Endometrial microvascular endothelial cells (primary cell): Measurements from ENCODE around the gene DCTN1. TPM values are rescaled to one million over a fixed set of nuclear protein-coding genes. Genes with fewer than 3 reads are reported as not detected.

ENCODE experiments used
- in situ Hi-C: cut with HindIII; loops from 2 replicates; pipeline ENCODE4 v1.10.0; 2017; ENCODE audit warnings: low sequenced_read_pairs, low pct_unique_long_range_greater_than_20kb; ENCODE audit errors: inconsistent ontology term
- total RNA-seq: library from RNA; depleted of rRNA; stranded (reverse); fragments of >200 nt; gene quantifications from one replicate; pipeline ENCODE4 v1.2.3, GENCODE V29; 2015; ENCODE audit errors: inconsistent ontology term

The DCTN1 gene
- total RNA-seq, 1 donor from 2014 or later, result 121 TPM

DNA sequence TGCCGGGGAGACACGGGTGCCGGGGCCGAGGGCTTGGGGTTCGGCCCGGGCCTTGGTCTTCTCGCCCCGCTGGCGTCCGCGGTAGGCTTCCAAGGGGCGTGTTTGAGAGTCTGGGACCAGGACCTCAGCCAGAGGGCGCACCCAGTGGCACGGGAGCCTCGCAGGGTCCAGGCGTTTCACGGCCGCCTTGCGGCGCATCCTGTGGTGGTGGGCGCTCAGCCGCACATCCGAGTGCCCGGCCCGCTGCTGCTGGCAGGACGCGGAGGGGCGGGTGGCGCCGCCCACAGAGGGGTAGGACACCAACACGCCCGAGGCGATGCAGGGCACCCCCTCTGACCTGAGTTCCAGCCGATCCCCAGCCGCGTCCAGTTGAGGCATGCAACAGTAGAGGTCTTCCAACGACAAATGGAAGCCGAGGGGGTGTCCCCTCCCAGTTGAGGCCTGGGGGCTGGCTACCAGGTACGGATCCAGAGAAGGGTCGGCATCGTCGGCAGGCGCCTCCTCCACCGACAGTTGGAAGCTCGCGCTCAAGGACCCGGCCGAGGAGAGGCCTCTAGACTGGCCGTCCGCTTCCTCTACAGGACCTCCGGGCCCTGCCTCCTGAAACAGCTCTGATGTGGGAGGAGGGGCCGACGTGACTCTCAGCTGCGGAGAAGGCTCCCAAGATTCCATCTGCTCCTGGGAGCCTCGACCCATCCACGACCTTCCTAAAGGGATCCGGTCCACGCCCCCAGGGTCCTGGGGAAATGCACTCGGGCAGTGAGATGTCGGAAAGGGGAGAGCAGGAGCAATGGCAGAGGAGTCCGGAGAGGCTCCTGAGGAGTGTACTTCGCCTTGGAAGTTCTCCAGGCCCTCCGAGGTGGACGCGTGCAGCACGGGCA lies 35.0 kb upstream of the DCTN1 start:
- in situ Hi-C loops, result no loop called here

DNA sequence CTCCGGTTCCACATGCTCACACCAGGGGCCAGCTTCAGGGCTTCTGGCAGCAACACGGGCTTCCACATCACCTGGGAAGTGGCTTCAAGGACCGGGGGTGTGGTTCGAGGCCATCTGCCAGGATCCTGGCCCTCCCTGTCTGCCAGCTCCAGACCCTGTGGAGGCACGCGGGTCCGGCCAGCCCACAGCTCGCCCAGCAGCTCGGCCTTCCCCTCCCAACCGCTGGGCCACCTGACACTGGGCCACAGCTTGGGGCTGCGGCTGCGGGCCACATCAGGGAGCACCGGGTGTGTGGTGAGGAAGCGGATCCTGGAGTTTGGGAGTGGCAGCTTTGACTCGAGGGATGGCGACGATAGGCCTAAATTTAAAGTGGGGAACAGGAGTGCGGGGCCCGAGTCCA lies 34.3 kb upstream of the DCTN1 start:
- in situ Hi-C loops, result no loop called here

DNA sequence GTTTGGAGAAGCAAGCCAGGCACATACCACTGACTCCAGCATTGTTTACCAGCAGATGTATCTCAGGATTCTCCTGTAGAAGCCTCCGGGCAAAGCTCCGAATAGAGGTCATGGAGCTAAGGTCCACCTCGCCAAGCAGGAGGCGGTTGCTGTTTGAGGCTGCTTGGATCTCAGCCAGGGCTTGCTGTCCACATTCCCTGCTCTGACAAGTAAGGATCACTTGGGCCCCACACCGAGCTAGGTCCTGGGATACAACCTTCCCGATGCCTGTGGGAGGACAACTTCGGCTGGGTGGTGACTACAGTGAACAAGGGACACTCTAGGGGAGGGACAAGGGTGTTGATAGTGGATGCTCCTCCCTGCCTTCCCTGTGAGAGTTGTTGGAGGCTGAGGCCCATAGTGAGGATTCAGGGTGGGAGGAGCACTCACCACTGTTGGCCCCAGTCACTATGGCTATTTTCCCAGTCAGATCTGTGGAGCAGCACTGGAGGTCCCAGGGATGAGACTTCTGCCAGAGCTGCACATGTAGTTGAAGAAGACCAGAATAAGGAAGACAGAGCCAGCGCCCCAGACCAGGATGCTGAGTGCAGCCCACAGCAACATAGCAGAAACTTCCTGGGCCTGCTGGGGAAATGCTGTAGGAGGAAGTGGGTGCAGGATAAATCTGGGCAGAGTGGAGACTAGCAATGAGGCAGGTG lies 33.0 kb upstream of the DCTN1 start:
- in situ Hi-C loops, result no loop called here

DNA sequence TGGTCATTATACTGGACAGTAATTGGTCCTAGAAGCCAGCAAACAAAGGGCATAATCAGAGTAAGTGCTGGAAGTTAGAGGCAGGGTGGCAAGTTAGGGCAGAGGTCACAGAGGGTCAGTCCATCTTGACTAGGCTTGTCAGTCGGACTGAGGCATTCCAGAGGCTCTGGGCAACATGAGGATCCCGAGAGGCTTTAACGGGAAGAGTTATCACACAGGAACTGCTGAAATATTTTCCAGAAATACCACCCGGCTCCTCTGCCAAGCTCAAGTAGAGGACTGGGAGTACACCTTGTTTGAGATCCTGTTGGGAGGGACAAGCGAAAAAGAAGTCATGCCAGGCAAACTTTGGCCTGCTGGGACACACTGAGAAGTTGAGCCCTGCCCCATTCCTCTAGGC lies 27.6 kb upstream of the DCTN1 start:
- in situ Hi-C loops, result no loop called here

DNA sequence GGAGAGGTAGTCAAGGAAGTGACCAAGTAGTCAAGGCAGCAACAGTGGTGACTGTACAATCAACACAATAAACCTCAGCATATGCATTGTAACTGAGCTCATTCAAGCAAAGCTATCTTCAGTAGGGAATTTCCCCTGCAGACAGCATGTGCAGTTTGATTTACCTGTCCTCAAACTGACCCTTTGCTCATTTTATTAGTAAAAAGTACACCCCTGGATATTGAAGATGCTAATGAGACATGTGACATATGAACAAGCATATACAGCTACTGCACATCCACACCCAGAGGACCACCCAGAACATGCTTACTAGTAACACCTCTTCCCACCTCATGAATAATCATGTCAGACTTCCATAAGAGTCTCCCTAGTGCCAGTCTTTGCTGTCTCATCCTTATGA lies 25.9 kb upstream of the DCTN1 start:
- in situ Hi-C loops, result no loop called here

DNA sequence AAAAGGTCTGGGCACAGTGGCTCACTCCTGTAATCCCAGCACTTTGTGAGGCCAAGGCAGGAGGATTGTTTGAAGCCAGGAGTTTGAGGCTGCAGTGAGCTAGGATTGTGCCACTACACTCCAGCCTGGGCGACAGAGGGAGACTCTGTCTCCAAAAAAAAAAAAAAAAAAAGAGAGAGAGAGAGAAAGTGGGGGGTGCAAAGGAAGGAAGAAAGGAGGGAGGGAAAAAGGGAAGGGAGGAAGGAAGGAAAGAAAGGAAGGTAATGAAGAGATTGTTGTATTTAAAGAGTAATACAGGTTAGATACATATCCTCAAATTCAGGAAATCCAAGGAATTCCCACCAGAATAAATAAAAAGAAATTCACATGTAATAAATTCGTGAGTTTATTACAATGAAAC lies 21.8 kb upstream of the DCTN1 start:
- in situ Hi-C loops, result no loop called here

DNA sequence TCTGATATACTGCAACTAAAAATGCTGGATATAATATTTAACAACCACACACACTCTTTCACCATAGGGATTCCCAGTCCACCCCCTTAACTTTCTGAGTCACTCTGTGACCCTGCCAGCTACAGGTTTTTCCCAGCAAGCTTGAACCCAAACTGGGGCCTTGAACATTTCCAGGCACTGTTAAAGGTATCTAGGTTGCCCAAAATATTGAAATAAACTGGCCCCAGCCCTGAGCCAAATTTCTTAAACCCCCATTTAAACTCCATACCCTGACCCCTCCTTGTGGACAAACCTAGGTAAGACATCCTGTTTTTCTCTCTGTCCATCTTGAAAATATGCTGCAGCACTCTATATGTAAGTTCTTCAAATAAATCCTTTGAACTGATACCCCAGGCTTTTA lies 19.7 kb upstream of the DCTN1 start:
- in situ Hi-C loops, result no loop called here

DNA sequence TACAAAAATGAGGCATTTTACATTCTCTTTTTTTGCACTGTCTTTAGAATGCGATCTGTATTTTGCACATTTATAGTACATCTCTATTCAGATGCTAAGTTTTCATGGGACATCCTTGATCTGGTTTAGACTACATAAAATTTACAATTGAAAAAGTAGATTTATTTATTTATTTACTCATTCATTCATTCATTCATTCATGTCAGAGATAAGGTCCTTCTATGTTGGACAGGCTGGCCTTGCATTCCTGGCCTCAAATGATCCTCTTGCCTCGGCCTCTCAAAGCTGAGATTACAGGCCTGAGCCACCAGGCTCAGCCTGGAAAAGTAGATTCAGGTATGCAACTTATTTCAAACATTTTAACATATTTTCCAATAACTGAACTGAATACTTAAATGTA lies 16.0 kb upstream of the DCTN1 start:
- in situ Hi-C loops, result no loop called here

DNA sequence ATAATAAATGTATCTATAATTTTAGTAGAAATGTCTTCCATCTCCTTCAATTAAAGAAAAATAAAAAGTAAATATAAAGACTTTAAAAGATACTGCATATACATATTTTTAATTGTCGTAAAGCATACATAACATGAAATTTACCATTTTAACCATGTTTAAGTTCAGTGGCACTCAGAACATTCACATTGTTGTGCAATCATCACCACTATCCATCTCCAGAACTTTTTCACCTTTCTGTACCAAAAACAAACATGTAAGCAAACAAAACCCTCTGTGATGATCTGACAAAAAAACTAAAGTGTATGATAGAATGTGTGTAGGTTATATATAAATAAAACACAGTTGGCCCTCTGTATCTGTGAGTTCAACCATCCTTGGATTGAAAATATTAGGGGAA lies 13.4 kb upstream of the DCTN1 start:
- in situ Hi-C loops, result no loop called here

DNA sequence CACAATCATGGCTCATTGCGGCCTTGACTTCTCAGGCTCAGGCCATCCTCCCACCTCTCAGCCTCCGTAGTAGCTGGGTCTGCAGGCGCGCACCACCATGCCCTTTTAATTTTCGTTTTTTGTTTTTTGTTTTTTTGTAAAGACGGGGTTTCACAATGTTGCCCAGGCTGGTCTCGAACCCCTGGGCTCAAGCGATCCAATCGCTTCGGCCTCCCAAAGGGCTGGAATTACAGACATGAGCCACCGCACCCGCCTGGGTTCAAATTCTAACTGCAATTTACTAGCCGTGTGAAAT lies 12.3 kb upstream of the DCTN1 start:
- in situ Hi-C loops, result no loop called here

DNA sequence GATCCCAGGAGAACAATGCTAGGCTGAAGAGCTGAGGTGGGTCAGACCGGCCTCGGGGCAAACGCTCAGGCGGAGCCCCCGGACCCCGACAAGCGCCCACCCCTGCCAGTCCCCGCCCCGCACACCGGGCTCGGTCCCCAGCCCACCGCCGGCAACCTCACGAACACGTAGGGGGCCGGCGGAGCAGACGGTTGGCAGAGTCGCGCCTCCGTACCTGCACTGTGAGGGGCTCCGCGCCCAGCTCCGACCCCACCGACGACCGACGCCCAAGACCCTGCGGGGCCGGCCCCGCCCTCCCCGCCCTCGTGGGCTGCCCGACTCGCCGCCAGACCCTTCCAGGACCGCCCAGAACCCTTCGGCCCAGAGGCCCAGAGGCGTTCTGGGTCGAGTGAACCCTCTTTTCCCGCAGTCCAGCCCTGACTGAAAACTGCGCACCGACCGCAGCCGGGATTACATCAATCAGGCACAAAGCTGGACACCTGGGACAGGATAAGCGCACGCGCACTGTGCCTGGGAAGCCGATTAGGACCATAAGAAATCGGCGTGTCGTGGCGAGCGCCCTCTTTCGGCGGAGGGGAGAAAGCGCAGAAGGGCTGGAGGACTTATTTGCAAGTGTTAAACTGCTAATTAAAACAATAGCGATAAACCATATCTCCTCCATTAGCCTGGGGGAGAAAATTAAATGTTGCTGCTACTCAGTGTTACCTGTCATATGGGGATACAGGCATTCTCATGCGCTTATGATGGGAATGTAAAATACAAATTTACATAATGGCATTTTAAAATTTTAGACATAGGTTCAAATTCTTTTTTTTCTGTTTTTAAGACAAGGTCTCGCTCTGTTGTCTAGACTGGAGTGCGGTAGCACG lies 11.7 kb upstream of the DCTN1 start:
- in situ Hi-C loops, result no loop called here

DNA sequence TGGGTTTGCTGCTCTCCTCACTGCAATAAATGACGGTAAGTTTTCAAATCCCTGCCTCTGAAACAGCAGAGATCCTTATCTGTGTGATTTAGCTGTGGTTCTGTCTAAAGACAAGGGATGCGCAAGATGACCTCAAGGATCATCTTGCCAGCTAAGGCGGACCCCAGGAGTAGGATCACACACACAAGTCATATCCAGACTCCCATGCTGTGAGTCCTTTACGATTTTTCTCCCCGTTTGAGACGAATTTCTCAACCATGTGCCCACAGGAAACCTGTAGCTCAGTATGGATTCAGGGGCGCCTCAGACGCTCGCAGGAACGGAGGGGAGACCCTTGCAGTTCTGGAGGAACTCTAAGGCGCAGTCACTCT lies 11.1 kb upstream of the DCTN1 start:
- in situ Hi-C loops, result no loop called here

DNA sequence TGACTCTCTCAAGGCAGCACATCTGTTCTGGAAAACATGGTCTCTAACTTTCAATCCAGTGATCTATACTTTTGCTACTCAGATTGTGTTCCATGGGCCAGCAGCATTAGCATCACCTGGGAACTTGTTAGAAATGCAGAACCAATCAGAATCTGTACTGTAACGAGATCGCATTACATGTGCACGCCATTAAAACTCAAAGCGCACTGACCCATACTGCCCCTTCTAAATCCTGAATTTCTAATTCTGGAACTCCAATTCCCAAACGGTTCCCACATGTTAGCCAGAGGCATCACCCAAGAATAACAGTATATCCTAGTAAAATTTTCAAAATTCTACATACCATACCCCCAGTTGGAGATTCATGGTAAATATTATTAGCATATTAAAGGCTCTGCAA lies 10.5 kb upstream of the DCTN1 start:
- in situ Hi-C loops, result no loop called here

DNA sequence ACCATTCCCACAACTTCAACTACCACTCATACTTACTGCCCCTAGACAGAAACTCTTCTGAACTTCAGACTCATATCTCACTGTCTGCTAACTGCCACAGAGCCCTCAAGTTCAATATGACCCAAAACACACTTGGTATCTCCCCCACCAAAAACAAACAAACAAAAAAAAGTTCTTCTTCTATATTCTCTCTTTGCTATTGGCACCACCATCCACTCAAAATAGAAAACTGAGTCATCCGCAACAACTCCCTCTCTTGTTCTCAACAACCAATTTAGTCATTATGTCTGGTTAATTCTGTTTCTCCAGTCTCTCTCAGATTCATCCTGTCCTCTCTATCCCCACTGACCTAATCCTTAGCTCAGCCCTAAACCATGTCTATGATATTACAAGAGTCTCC lies 7.2 kb upstream of the DCTN1 start:
- in situ Hi-C loops, result no loop called here

DNA sequence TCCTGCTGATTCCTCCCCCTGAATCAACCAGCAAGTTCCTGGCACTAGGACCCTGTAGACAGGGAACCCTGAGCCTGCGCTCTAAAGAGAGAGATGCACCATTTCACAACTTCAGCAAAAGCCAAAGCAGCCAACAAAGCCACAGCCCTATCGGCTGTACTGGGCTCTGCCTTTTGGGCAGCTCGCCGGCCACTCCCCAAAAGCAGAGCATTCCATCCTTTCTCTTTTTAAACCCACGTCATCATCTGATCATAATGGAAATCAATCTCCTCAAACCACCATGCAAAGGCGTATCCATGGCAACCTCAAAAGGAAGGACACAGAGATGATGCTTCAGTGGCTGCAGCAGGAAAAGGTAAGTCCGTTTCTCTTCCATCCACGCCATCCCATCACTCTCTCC lies 5.3 kb upstream of the DCTN1 start:
- in situ Hi-C loops, result no loop called here

DNA sequence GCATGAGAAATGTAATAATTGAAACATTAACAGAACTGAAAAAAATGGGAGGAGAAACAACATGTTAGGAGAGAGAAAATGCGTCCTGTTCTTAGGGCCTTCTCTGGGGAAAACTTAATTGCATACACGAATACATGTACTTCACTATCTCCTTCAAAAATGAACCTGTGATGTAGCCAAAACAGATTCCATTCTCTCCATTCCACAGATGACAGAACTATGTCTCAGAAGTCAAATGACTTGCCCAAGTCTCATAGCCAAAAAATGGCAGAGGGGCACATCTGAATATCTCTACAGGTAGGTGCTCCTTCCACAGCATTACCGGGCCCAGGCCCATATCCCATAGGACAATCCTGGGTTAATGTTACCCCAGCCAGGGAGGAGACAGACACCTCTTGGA lies 3.9 kb upstream of the DCTN1 start:
- in situ Hi-C loops, result no loop called here

DNA sequence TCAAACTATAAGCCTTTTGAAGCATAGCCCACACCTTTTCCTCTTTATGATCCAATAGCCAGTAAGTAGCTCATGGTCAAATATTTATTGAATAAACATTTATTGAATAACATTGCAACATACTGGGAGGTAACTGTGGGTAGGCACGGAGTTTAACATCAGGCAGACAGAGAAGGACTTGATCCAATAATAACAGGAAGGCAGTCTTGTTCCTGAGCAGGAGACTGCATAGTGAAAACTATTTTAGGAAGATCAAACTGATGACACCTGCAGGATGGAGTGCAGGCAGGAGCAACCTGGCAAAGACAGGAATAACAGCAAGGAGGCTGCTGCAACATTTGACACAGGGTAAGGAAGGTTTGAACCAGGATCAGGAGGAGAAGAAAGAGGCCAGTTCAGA lies 3.1 kb upstream of the DCTN1 start:
- in situ Hi-C loops, result no loop called here

DNA sequence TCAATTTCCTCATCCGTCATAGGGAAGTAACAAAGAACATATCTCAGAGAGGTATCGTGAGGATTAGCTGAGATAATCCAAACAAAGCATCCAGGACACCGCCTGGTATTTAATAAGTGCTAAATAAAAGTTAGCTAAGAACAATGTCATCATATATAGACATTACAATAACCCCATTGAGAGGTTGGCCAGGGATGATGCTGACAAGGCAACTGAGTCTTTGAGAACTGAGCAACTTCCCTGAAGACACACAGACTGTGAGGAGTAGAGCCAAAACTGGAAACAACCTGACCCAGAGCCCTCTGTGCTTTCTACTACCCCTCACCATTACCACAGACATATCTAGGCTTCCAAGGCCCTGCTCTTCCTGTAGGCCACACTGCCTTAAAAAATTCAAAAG lies 1.6 kb upstream of the DCTN1 start:
- in situ Hi-C loops, result no loop called here

DNA sequence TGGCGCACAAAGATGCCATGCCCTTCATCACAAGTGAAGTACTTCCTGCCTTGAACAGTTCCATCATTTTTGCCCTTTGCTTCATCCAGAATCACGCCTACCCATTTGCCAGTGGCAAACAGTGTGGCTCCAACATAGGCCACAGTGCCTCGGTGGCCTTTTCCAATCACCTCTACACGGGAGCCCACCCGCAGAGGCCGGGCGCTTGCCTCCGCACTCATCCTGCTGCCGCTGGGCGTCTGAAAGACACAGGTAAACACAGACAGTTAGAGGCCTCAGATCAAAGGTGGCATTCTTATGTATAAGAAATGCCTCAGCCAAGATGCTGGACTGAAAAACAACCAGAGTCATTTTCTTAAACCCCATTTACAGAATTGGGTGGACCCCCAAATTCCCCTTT lies 2.1 kb downstream of the DCTN1 start:
- in situ Hi-C loops, result no loop called here

DNA sequence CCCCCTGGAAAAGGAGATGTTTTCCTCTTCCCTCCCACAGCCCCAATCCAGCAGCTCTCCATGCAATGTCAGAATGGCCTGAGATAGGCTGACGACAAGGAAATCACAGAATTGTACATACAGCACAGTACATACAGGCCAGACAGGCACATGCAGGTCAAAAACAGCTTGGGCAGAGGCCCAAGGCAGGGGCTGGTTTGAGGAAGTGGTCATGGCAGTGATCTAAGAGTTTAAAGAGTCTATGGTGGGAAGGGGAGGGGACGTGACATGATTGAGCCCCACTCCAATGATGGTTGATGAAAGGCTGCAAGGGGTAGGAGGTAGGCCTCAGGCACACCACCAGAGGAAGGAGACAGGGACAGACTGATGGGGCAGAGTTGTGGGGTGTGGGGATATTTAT lies 4.3 kb downstream of the DCTN1 start:
- in situ Hi-C loops, result no loop called here
